NCI-H69 (cell line): ENCODE results near the gene EPN3.

Experiments
- DNase-seq: peaks from one replicate; lab custom pipeline; 2025; lab: John Stamatoyannopoulos, UW

Gene EPN3

DNA sequence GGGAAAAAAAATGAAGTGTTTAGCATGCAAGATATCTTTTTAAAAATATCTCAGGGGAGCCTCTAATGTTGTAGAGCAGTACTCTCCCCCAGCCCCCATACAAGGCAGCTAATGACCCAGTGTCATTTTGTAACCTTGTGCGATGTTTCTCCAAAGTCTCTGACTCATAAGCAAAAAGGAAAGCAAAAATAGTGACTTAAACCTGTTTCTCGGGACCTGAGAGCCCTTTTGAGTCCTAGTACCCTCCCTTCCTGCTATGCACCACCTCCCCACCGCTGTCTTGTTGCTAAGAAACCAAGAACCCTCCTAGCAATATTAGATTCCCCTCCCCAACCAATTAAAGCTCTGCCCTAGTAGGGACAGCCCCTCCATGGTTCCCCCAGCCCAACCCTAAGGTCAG lies 21.5 kb upstream of the EPN3 start:
- peak; percentile 35 for DNase-seq

DNA sequence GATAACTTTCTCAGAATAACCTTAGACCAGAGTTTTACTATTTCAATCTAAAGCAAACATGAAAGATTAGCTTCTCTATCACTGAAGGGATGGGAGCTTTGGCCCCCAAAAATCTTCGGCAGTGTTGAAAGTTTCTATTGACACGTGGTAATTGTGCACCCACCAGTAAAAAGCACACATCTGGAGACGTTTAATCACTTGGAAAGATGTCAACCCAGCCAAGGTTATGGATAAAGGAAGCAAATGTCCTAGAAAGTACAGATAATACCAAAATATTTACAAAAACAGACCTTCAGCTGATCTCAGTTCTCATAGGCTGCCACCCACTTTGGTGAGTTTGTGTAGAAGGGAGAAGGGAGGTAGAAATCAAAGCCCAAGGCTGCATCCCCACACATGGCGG lies 19.0 kb upstream of the EPN3 start:
- DNase-seq, result no peak

DNA sequence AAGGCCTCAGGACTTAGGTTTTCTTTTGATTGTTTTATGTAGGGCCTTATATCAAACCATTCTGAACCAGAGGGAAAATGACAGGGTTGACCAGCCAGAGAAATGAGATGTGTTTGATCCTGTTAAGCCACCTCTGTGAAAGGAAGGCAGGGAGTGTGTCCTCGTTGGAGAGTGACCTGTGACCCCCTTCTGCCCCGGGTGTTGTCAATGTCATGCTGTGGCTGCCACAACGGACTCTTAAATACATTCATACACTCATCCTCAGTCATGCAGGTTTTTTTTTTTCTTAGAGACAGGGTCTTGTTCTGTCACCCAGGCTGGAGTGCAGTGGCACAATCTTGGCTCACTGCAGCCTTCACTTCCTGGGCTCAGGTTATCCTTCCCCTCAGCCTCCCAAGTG lies 18.1 kb upstream of the EPN3 start:
- DNase-seq, result no peak

DNA sequence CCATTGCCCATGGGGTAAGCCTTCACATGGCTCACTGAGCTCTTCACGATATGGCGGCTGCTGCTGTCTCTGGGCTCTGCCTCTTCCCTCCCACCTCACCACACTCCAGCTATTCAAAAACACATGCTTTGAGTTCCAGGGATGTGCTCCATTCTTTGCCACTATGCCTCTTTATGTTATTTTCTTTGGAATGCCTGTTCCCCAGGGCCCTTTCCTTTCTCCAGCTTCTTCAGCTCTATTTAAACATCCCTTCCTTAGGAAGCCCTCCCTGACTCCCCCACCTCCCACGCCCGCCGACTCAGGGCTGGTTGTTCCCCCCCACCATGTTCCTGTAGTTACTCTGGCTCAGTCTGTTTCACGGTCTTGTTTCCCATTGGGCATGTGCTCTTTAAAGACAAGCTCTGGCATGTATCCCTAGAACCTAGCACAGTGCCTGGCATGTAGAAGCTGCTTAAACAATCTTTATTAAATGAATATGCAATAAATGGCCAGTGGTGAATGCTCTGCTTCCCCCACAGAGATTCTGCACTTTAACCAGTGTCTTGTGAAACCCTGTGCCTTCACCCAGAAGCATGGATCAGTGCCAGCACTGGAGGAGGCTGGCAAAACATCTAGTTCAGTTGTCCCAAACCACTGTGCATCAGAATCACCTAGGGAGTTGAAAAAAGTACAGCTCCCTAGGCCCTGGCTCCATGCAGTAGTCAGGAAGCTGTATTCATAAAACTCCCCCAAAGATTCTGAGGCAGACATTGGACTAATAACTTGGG lies 17.4 kb upstream of the EPN3 start:
- DNase-seq, result no peak

DNA sequence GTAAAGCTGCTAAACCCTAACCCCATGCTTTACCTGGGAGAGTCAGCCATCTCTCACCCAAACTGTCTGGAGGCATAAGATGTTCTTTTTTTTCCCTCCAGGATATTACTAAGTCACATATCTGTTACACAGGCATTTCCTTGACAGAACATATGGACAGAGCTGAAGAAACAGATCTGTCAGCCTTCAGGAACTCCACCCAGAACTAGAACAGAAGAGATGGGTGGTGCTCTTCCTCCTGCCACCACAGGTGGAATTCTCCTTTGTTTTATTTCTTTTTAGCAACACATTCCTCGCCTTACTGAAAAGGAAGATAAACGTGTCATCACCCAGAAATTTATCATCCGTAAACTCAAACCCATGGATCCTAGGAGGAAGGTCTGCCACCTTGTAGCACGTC lies 15.5 kb upstream of the EPN3 start:
- no peak for DNase-seq

DNA sequence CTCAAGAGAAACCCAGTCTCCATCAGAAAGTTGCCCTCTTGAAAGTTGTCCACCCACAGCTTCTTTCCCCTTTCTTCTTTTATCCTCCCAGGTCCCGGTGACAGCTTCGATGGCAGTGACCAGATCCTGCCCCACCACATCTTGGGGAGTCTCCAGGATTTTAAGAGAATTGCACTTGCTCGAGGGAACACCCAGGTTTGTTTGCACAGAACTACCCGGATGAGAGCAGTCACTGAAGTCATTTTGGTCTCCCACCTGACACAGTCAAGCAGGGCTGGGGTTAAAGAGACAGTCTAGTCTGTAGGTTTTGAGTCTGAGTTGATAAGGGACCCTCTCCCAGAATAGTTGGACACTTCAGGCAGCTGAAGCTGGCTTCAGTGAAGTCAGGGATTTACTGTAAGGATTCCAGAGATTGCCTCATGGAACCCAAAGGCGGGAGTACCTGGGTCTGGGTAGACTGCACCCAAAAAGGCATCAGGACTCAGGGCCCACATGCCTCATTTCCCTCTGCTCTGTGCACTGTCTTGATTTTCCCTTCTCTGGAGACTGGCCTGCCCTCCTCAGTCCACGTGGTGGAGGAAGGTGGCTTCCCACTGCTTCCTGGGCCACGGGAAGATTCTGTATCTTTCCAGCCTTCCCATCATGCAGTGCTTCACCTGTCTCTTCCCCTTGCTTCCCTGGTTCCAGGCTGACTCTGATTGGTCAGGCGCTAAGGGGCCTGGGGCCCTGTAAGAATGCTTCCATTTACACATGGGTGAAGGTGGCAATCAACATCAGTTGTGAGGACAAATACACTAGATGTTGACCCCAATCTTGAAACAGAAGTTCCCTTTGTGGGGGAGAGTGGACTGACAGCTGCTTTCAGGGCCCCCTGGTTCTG lies 14.8 kb upstream of the EPN3 start:
- DNase-seq, result peak; percentile 65

DNA sequence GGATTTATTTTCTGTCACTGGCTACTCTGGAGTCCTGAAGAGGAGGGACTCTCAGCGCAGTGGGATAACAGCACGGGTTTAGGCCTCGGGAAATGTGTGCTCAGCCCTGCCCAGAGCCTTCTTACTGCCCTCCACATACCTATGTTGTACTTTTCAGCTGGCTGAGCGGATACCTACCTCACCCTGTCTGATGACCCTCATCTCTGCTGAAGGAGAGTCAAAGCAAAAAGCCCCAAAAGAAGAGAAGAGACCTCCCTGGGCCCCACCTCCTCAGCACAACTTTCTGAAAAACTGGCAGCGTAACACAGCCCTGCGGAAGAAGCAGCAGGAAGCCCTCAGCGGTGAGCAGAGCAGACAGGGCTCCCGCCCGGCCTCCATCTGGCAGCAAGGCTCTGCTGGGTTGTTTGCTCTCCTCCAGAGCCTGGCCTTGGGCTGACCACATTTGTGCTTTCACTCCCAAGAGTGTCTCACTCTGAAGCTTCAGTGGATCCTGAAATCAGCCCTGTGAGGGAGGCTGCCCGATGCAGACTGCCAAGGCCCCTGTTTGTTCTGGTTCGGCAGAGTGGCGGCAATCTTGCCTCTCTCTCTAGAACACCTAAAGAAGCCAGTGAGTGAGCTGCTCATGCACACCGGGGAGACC lies 14.0 kb upstream of the EPN3 start:
- peak; percentile 94 for DNase-seq

DNA sequence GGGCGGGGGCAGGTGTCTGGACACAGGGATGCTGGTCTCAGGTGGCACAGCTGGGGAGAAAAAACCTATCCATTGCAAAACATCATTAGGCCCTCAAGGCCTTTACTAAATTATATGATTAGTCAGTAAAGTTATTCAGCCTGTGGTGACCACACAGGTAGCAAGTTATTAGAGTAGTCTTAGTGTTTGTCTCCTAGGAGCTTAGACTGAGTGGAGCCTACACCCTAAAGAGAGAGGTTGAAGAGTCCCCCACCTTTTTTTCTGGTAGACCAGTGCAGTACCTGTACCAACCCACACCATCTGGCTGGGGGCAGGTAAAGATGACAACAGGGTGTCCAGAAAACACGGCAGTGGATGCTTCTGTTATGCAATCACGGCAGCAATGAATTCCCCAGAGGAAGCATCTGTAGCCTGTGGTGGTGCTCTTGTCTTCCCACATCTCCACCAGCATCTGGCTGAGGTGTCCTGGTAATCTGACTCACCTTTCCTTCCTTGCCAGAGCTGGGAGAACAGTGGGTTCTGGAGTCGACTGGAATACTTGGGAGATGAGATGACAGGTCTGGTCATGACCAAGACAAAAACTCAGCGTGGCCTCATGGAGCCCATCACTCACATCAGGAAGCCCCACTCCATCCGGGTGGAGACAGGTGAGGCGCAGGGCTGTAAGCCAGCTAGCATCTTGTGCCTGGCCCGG lies 13.2 kb upstream of the EPN3 start:
- peak; percentile 95 for DNase-seq

DNA sequence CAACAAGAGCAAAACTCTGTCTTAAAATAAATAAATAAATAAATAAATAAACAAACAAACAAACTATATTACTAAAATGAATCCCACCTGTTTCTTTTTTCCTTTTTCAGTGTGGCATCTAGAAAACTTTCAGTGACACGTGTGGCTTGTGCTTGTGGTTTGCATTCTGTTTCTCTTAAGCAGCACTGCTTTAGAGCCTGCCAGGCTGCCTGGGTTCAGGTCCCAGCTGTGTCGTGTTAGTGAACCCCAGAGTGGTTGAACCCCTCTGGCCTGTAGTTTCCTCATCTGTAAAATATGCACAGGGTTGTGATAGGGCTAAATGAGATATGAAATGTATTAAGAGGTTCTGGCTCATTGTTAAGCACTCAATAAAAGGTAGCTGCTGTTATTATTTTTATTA lies 12.1 kb upstream of the EPN3 start:
- no peak for DNase-seq

DNA sequence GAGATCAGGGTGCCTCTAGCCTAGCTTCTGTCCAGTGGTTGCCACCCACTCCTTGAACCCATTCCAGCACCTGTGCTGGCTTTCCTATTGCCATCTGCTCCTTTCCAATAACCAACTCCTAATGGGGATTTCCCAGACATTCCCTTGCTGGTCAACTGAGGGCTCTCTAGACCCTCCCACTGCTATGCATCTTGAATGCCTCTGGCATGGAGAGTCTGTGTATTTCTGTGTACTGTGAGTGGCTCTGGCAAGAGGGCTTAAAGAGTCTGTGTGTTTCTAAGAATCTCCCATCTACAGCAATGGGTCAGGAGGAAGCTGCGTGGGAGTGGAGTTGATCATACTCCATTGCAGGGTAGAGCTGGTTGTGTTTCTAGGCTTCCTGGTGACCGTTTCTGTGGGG lies 11.0 kb upstream of the EPN3 start:
- DNase-seq, result peak; percentile 40

DNA sequence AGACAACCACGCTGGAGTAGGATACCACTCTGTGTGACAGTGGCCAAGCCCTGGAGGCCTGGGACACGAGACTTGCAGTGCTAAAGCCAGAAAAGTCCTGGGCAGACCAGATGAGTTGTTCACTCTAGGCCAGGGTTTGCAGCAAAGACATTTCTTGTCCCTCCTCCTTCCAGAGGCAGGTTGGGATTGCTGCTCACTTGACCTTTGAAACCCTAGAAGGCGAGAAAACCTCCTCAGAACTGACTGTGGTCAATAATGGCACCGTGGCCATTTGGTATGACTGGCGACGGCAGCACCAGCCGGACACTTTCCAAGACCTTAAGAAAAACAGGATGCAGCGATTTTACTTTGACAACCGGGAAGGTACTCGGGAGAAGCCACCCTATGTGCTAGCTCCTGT lies 9.8 kb upstream of the EPN3 start:
- no peak for DNase-seq

DNA sequence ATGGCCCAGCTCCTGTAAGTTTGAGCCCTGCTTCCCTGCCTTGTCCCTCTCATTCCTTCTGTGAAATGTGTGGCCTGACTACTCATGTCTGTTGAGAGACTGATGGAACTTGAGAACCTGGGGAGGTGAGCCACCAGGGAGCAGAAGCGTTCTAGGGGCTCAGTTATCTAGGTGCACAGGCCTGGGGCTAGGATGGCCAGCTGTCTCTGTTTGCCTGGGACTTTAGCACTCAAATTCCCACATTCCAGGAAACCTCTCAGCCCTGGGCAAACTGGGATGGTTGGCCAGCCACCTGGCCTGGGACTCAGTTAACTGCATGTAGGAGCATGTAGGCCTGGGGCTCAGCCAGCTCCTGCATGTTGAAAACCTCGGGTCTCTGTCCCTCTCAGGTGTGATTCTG lies 9.3 kb upstream of the EPN3 start:
- DNase-seq, result peak; percentile 36

DNA sequence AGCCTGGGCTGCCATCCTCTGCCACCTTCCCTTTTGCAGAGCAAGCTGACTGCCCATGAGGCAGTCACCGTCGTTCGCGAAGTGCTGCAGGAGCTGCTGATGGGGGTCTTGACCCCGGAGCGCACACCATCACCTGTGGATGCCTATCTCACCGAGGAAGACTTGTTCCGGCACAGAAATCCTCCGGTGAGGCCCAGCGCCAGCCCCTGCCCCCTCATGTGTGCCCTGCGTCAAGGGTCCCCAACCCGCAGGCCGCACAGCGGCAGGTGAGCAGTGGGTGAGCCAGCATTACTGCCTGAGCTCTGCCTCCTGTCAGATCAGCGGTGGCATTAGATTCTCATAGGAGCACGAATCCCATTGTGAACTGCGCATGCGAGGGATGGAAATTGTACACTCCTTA lies 7.7 kb upstream of the EPN3 start:
- DNase-seq, result no peak

DNA sequence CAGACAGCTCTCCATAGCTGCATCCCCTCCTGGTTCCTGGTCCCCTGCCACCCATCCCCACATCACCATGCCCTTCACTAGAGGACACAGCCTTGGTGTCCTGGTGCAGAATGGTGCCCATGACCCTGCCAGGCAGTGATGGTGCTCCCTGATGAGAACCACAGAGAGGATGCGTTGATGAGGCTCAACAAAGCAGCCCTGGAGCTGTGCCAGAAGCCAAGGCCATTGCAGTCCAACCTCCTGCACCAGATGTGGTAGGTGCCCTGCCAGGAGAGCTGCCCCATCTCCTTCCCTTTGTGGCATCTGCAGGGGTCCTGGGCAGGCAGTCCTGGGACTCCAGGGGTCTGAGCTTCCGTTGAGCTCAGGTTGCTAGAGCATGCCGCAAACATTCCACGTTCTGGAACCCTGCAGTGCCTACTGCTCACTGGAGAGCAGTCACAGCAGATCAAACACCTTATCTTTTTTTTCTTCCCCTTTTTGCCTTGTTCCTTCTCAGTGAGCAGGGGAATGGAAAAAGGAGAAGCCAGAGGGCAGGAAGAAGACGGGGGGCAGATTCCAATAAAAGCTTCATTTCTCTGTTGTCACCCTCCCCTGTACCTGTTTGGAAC lies 5.3 kb upstream of the EPN3 start:
- peak; percentile 67 for DNase-seq

DNA sequence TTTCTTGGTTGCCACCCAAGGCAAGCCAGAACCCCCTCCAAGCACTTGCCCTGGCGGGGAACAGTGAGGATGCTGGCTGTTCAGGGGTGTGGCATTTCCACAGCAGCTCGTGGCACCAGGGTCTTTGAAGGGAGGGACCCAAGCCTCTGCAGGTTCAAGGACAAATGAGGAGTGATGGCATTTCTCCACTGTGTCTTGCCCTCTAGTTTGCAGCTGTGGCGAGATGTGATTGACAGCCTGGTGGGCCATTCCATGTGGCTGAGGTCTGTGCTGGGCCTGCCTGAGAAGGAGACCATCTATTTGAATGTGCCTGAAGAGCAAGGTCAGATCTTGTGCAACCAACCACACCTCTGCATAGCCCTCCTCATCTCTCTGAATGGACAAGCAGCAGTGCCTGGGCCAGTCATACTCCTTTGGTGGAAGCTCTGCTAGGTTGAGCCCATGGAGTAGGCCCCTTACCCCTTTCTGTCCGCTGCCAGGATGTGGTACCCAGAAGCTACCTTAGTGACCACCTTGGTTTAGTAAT lies 4.5 kb upstream of the EPN3 start:
- no peak for DNase-seq

DNA sequence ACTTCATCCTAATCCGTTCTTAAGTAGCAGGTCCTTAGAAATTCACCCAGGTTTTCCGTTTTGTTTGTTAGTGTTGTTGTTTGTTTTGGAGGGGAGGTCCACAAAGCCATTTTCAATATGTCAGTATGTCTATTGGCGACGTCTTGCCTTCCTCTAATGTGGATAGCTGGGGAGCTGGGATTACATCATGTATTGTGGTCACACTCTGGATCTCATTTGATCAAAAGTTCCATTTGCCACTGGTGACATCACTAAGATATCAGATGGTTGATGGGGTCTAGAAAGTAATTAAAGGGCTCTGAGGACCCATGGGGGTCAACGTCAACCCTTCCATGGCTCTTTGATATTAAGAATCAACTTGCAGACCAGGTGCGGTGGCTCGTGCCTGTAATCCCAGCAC lies 2.7 kb upstream of the EPN3 start:
- DNase-seq, result no peak

DNA sequence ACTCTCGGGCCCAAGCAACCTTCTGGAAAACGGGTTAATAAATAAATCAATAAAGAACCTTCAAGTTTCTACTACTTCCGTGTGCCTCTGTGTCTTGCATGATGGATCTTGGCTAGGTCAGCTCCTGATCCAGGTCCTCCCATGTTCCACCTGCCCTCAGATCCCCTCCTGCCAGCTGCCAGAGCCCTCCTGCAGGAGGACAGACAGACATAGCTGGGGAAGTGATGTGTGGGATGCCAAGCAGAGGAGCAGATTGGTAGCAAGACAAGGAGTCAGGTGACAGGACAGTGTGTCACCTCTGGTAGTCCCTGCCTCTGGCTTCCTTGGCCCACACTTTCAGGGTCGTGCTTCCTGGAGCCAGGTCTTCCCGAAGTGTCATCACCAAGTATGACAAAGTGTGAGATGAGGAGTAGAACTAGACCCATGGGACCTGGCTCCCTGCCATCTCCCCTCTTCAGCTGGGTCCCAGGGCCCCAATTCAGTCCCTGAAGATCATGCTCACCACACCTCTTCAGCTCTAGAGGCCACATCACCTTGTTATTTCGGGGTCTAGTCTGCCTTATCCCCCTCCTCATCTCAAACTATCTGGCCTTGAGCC lies 1.0 kb upstream of the EPN3 start:
- no peak for DNase-seq

DNA sequence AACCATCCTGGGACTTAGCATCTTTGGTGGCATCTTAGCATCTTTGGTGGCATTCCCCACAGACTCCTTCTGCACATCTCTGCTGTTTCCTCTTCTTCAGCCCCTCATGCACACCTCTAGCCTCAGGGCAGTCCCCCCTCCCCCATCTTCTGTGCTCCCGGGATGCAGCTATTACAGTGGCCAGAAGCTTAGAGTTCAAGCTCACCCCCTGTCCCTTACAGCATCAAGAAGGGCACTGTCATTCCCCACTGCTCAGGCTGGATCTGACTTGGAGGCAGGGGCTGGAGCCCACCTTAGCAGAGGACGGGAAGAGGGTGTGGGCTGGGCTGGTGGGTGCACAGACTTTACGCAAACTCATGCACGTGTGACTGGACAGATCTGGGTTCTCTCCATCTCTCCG lies 650 bp downstream of the EPN3 start:
- peak; percentile 34 for DNase-seq

DNA sequence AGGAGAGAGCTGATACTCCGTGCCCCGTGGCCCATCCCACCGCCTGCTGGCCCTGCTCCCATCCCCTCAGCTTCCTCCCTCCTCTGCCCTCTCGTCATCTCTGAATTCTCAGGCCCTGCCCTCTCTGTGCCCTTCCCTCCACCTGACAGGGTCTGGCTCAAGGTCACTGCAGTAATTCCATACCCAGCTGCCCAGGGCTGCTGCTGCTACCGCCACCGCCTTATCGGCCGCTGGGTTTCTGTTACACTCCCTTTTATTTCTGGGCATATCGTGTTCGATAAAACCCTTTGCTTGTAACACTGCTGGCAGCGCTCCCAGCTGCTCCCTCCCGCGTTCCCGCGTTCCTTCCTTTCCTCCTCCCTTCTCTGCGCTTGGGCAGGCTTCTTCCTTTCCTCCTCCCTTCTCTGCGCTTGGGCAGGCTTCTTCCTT lies 1.2 kb downstream of the EPN3 start:
- peak; percentile 78 for DNase-seq

DNA sequence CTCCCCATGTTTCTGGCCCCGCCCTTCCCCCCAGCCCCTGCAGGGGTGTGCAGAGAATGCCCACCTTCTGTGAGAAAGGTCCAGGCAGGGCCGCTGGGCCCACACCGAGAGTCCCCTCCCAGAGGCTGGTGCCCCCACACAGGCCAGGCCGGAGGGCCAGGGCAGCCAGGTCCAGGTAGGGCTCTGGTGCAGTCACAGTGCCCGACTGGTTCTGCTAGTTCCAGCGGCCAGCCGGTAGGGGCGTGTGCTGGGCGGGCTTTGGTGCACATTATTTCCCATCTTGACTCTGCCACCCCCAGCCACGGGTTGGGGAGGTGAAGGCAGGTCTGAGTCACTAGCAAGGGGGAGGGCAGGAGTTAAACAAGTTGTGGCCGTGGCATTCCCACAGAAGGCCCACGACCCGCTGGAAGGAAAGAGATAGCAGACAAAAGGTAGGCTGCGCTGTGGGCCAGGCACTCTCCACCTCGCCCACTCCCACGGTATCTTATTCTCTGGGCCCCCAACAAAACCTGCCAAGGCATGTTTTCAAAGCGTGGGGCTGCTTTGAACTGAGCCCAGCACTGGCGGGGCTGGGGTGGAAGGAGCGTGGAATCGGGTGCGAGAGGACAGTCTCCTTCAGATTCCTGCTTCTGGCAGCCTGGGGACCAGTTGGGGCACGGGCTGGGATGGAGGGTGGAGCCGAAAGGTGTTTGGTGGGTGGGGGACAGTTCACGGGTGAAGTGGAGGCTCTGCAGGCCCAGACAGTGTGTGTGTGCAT lies 1.9 kb downstream of the EPN3 start:
- no peak for DNase-seq

DNA sequence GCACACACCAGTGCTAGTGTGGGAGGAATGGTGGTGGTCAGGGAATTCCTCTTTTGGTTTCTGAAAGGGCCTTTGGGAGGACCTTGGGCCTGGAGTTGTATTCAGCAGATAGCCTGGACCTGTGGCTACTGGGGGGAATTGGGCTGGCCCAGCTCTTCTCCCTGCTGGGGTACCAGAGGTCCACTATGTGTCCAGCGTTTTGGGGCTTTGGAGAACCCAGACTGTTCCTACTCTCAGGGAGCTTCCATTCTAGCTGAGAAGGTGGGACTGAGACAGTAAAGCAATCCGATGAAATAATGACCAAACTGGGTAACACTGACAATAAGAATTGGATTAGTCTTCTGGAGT lies 2.4 kb downstream of the EPN3 start:
- DNase-seq, result no peak
